Common myeloid progenitor, CD34-positive (primary cell): ENCODE measurements around the gene RSPH10B2.
"Not testable (repeated sequence)": the region's sequence is repeated elsewhere in the genome, so short reads cannot be mapped to it uniquely, and the experiment has no call there.

Experiments
- CTCF ChIA-PET: fragments of 350-600 bp; sonication (Branson Sonifier 250); formaldehyde crosslinking; loops from one replicate; lab custom pipeline; 2021; ENCODE audit warnings: antibody characterized with exemption; lab: Charles Lee
- POLR2A ChIA-PET: fragments of 350-600 bp; sonication (Branson Sonifier 250); formaldehyde crosslinking; loops from one replicate; lab custom pipeline; 2021; ENCODE audit warnings: antibody characterized with exemption; lab: Charles Lee
- DNase-seq, 3 donors: peaks; one replicate each; pipeline versions ENCODE4 v3.0.0 to v3.0.0-alpha.2; 2013
- H3K27ac ChIP-seq, 2 experiments: 1 replicate in 1 of 2; 2 replicates in 1 of 2; pipeline ENCODE4 v1.7.0; 2013; ENCODE audit warnings: inconsistent platforms in 2 of 2, low read length in 2 of 2, mild to moderate bottlenecking in 2 of 2, low read depth in 1 of 2, moderate library complexity in 1 of 2; ENCODE audit not compliant: severe bottlenecking in 2 of 2, insufficient read depth in 1 of 2, poor library complexity in 1 of 2
- H3K27me3 ChIP-seq, 5 experiments: replicated peaks in 2 of 5; 1 replicate in 3 of 5; 2 replicates in 2 of 5; pipeline versions ENCODE4 v1.6.1 to v1.7.0; 2013; ENCODE audit warnings: low read length in 4 of 5, mild to moderate bottlenecking in 2 of 5, moderate library complexity in 2 of 5, inconsistent platforms in 1 of 5; ENCODE audit not compliant: insufficient read depth in 5 of 5, control insufficient read depth in 4 of 5
- H3K36me3 ChIP-seq, 4 experiments: 1 replicate in 2 of 4; 2 replicates in 2 of 4; pipeline versions ENCODE4 v1.6.1 to v1.7.0; 2013; ENCODE audit warnings: low read length in 3 of 4, control low read depth in 1 of 4, mild to moderate bottlenecking in 1 of 4; ENCODE audit not compliant: control insufficient read depth in 4 of 4, insufficient read depth in 4 of 4
- H3K4me1 ChIP-seq, 4 experiments: 1 replicate in 3 of 4; 2 replicates in 1 of 4; pipeline versions ENCODE4 v1.6.1 to v1.7.1; 2013; ENCODE audit warnings: low read length in 3 of 4, mild to moderate bottlenecking in 3 of 4, control low read depth in 1 of 4, inconsistent platforms in 1 of 4, moderate library complexity in 1 of 4; ENCODE audit not compliant: control insufficient read depth in 4 of 4, insufficient read depth in 4 of 4; ENCODE audit errors: control extremely low read depth in 1 of 4
- H3K4me3 ChIP-seq, 7 experiments: 1 replicate in 4 of 7; 2 replicates in 3 of 7; pipeline versions ENCODE4 v1.5.1 to v1.7.0; 2013; ENCODE audit warnings: mild to moderate bottlenecking in 7 of 7, low read length in 6 of 7, moderate library complexity in 6 of 7, inconsistent platforms in 2 of 7, low read depth in 2 of 7, control low read depth in 1 of 7; ENCODE audit not compliant: insufficient read depth in 4 of 7, control insufficient read depth in 1 of 7; ENCODE audit errors: extremely low read depth in 1 of 7
- H3K9me3 ChIP-seq, 5 experiments: 1 replicate in 4 of 5; 2 replicates in 1 of 5; pipeline versions ENCODE4 v1.6.1 to v1.7.1; 2013; ENCODE audit warnings: low read length in 4 of 5, mild to moderate bottlenecking in 2 of 5, inconsistent platforms in 1 of 5, low read depth in 1 of 5, moderate library complexity in 1 of 5; ENCODE audit not compliant: control insufficient read depth in 4 of 5, insufficient read depth in 2 of 5; ENCODE audit errors: control extremely low read depth in 1 of 5
- WGBS: methylation state at CpG from one replicate; pipeline ENCODE4 v1.1.5; 2013; ENCODE audit not compliant: insufficient coverage; 5-methylcytosine and 5-hydroxymethylcytosine counted together

Gene RSPH10B2

DNA sequence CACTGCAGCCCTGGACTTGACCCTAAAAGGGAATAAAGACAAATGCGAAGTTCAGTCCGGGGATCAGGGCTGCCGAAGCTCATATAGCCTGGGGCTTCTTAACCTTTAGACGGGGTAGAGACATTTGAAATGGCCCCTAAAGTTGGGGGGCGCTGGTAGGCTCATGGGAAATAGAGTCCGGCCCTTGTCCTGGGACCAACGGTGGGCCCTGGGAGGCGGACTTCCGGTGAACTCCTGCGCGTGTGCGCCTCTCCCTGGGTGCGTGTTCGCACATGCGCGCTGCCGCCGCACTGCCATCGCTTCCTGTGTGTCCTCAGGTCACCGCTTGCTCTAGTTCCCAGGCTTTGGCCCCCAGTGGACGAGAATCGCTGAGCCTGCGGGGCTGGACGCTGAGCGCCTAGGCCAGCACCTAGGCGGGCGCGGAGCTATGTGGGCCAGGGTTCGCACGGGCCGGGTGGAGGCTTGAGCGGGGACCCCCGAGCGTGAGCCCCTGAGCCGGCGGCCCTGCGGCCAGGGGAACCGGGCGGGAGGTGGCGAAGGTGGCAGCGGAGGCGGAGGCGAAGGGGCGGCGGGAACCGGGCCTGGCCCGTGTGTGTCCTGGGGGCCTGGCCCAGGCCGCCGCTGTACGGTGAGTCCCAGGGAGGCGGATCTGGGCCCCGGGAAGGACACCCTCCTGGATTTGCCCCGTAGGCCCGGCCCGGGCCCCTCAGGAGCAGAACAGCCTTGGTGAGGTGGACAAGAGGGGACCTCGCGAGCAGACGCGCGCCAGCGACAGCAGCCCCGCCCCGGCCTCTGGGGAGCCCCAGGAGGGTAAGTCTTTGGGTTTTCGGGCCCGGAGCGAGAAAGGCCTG lies 24.2 kb upstream of the RSPH10B2 start:
- peaks cover 0 to 17% (median 2%) of the 10 kb centered on the region in 4 experiments for H3K36me3 ChIP-seq
- no peaks in the 10 kb centered on the region for H3K27me3 ChIP-seq
- peak overlapping the region; percentile 77 to 91 for H3K27ac ChIP-seq
- ChIA-PET CTCF (no interaction called here), POLR2A (no interaction called here)
- peak overlapping the region; percentile 66 to 91 (median 82) for H3K4me3 ChIP-seq
- under 1% methylated on average over 48 of the region's 66 CpGs for WGBS
- H3K4me1 ChIP-seq = peaks cover 0 to 18% (median 12%) of the 10 kb centered on the region in 4 experiments
- DNase-seq = peak; percentile 90 to 93 (median 93)
- H3K9me3 ChIP-seq = no peaks in the 10 kb centered on the region

DNA sequence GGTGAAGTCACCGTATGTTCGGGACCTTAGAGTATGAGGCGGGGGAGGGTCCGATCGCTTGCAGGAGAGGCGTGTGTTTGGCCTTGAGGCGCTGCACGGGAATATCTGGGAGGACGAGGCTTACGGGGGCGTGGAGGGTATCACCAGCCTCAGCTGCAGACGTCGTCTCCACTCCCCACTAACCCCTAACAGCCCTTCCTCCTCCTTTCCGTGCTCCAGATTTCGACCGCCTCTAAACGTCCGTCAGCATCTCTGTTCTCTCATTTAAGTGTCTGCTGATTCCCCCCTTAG lies 23.6 kb upstream of the RSPH10B2 start:
- H3K36me3 ChIP-seq = peaks cover 0 to 22% (median 4%) of the 10 kb centered on the region in 4 experiments
- 2% methylated on average over 18 of the region's 18 CpGs for WGBS
- no peaks in the 10 kb centered on the region for H3K27me3 ChIP-seq
- H3K27ac ChIP-seq = peak overlapping the region; percentile 77 to 91
- no peak for DNase-seq
- POLR2A ChIA-PET = no interaction called here
- CTCF ChIA-PET = no interaction called here
- H3K4me1 ChIP-seq = peaks cover 0 to 13% (median 7%) of the 10 kb centered on the region in 4 experiments
- no peaks in the 10 kb centered on the region for H3K9me3 ChIP-seq
- peak overlapping the region; percentile 66 to 91 (median 82) for H3K4me3 ChIP-seq

DNA sequence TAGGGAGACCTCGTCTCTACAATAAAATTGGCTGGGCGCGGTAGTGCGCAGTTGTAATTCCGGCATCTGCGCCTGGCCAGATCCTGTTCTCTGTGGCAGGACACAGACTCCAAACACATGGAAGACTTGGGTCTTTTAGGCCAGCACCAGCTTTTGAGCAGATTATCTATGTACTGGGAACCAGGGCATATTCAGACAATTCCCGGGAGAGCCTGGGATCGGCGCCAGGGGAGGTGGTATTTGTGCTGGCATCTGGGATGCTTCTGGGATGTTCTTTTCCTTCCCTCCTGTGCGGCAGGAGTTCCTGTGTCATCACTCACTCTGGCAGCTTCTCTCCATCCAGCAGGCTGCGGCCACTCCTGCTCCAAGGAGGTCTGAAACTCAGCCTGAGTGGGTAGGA lies 15.5 kb upstream of the RSPH10B2 start:
- H3K4me3 ChIP-seq, H3K27me3 ChIP-seq, POLR2A ChIA-PET, DNase-seq, CTCF ChIA-PET, H3K9me3 ChIP-seq, H3K27ac ChIP-seq, H3K4me1 ChIP-seq: not testable (repeated sequence)
- peaks cover 0 to 32% (median 15%) of the 10 kb centered on the region in 4 experiments for H3K36me3 ChIP-seq
- no CpG with 5 or more reads among the region's 11 CpGs for WGBS

DNA sequence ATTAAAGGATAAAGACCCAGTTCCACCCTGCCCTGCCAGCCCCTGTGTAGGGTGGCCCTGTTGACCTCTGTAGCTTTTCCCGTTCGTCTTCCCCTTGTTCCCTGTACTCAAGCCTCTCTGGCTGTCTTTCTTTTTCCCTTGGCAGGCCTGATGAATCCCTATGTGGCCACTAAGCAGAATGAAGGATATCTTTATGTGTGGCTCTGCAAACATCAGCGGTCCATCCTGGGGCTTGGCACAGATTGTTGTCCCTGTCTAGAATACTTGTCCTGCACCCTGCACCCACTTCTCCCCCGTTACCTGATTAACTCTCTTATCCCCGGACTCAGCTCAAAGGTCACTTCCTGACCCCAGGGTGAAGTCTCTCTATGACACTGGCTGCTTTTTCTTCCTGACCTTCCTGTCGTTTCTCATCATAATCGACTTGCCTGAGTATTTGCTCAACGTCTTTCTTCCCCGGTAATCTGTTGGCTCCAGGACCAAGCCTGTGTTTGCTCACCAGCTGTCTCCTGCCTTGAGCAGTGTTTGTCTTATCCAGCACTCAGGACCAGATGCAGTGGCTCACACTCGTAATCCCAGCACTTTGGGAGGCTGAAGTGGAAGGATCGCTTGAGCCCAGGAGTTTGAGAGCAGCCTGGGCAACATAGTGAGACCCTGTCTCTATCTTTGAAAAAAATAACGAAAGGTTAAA lies 9.3 kb upstream of the RSPH10B2 start:
- H3K27ac ChIP-seq, H3K4me3 ChIP-seq, CTCF ChIA-PET, DNase-seq, H3K9me3 ChIP-seq, POLR2A ChIA-PET, H3K27me3 ChIP-seq, H3K4me1 ChIP-seq, H3K36me3 ChIP-seq: not testable (repeated sequence)
- 100% methylated on average over 1 of the region's 12 CpGs for WGBS

DNA sequence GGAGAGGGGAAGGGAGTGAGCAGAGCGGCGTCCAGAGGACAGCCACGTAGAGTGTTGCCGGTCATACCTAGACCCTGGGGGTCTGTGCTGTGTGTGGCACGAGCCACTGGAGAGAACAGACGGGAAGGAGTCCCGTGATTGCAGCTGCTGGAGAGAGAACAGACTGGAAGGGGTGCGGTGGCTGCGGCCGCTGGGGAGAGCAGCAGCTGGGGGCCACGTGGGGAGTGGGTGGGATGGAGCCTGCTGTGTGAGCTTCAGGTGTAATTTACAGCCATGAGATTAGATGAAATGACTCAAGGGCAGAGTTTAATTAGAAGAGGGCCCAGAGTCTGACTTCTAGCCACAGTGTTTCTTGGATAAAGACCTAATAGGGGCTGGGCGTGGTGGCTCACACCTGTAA lies 4.6 kb upstream of the RSPH10B2 start:
- H3K27ac ChIP-seq, H3K4me3 ChIP-seq, CTCF ChIA-PET, DNase-seq, H3K9me3 ChIP-seq, H3K4me1 ChIP-seq, H3K36me3 ChIP-seq, H3K27me3 ChIP-seq, POLR2A ChIA-PET: not testable (repeated sequence)
- WGBS = no CpG with 5 or more reads among the region's 12 CpGs

DNA sequence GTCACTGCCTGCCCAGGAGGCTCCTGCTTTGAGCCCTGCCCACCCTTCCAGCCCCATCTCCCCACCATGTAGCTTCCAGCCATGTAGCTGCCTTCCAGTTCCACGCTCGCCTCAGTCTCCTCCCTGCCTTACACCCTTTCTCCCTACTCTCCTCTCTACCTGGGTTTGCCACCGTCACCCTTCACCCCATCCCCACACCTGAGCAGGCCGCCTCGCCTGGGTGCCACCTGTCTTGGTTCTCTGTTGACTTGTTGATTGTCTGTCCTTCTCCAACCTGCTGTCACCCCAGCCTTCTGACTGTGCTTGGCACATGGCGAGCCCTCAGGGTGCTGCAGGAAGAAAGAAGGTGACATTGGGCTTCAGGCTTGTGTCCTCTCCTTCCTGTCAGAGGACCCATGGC lies 3.7 kb upstream of the RSPH10B2 start:
- H3K27me3 ChIP-seq, H3K4me3 ChIP-seq, H3K9me3 ChIP-seq, POLR2A ChIA-PET, CTCF ChIA-PET, H3K36me3 ChIP-seq, DNase-seq, H3K27ac ChIP-seq, H3K4me1 ChIP-seq: not testable (repeated sequence)
- no CpG with 5 or more reads among the region's 6 CpGs for WGBS

DNA sequence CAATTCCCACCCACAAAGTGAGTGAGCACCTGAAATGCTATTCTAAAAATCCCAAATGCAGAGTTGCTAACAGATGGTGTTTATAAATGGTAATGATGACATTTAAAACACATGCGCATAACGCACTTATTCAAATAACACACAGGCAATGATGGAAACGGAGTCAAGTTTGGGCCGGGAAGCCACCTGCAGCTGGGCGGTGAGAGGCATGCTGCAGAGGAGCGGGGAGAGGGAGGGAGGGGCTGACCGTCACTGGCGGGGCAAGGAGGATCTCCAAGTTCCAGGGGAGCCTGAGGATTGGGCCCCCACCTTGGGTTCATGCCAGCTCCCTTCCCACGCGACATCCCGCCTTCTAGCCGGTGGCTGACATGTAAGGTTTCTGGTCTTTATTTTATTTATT lies 7.3 kb downstream of the RSPH10B2 start:
- H3K36me3 ChIP-seq, DNase-seq, H3K4me3 ChIP-seq, H3K27me3 ChIP-seq, H3K9me3 ChIP-seq, H3K27ac ChIP-seq, H3K4me1 ChIP-seq, CTCF ChIA-PET, POLR2A ChIA-PET: not testable (repeated sequence)
- WGBS = no CpG with 5 or more reads among the region's 12 CpGs
